ENCODE results near the gene UTF1. TPM values are rescaled to one million over a fixed set of nuclear protein-coding genes. Genes with fewer than 3 reads are reported as not detected.

The UTF1 gene
- total and polyA plus RNA-seq, 9 of the 15 experiments (the other 6 are each of a cell fraction or from before 2014, with no cell fraction given), result 0.35 to 0.46 TPM; not detected in 7

GRCh38 chr10:133254421-133255120 lies 24.6 kb downstream of the UTF1 start (continued):
- TF ChIP-seq HOMEZ (CRISPR knock-in tag; IDR thresholded peaks at IDR 0.05) (no peak), KDM1A (IDR thresholded peaks at IDR 0.05) (peak in 1 of 2 experiments; percentile 67; a peak in 1 of 4 replicates), TBL1XR1 (IDR thresholded peaks at IDR 0.05; ENCODE audit: low read length in 2 of 2) (no peak), PKNOX1 (IDR thresholded peaks at IDR 0.05) (no peak), TFE3 (CRISPR knock-in tag; IDR thresholded peaks at IDR 0.05) (peak; percentile 26; the same call in 1 of the 2 replicates), YY1 (IDR thresholded peaks at IDR 0.05; ENCODE audit: borderline replicate concordance in 1 of 3, control insufficient read depth in 1 of 3, extremely low read depth in 1 of 3, insufficient read depth in 3 of 3, insufficient read length in 1 of 3, insufficient replicate concordance in 2 of 3, low read depth in 1 of 3, low read length in 2 of 3) (no peak), CTBP1 (IDR thresholded peaks at IDR 0.05; ENCODE audit: borderline replicate concordance) (no peak), SOX6 (IDR thresholded peaks at IDR 0.05) (no peak), CSDE1 (IDR thresholded peaks at IDR 0.05) (no peak), ZFP30 (CRISPR knock-in tag; IDR thresholded peaks at IDR 0.05; ENCODE audit: borderline replicate concordance) (no peak)

All from K562 (cell line).